Smooth muscle cell (in vitro differentiated cells): Measurements from ENCODE around the gene SRGAP1. TPM values are rescaled to one million over a fixed set of nuclear protein-coding genes. Genes with fewer than 3 reads are reported as not detected.

Source experiments
- DNase-seq: peaks from one replicate; lab custom pipeline; 2025; ENCODE audit not compliant: unreplicated experiment; lab: John Stamatoyannopoulos, UW
- H2AFZ ChIP-seq: fragments of 200-600 bp; sonication (generic); 2 replicates; pipeline ENCODE4 v1.6.0; 2016; ENCODE audit warnings: antibody characterized with exemption, low read depth, mild to moderate bottlenecking
- H3F3A ChIP-seq: fragments of 200-600 bp; sonication (generic); 2 replicates; pipeline ENCODE4 v1.6.0; 2017; ENCODE audit warnings: antibody characterized with exemption, low read depth
- H3K27ac ChIP-seq: fragments of 200-600 bp; sonication (generic); 2 replicates; pipeline ENCODE4 v1.5.1; 2016; ENCODE audit warnings: low read depth, mild to moderate bottlenecking
- H3K27me3 ChIP-seq: fragments of 200-600 bp; sonication (generic); 2 replicates; pipeline ENCODE4 v1.6.1; 2016; ENCODE audit warnings: low read depth, mild to moderate bottlenecking
- H3K36me3 ChIP-seq: fragments of 200-600 bp; sonication (generic); 2 replicates; pipeline ENCODE4 v1.5.1; 2016; ENCODE audit warnings: low read depth
- H3K4me1 ChIP-seq: fragments of 200-600 bp; sonication (generic); 2 replicates; pipeline ENCODE4 v1.5.1; 2016; ENCODE audit warnings: low read depth
- H3K4me2 ChIP-seq: fragments of 200-600 bp; sonication (generic); 2 replicates; pipeline ENCODE4 v1.6.0; 2016; ENCODE audit warnings: mild to moderate bottlenecking
- H3K4me3 ChIP-seq: fragments of 200-600 bp; sonication (generic); 2 replicates; pipeline ENCODE4 v1.5.1; 2016; ENCODE audit warnings: mild to moderate bottlenecking
- H3K79me2 ChIP-seq: fragments of 200-600 bp; sonication (generic); 2 replicates; pipeline ENCODE4 v1.6.0; 2016; ENCODE audit warnings: low read depth, mild to moderate bottlenecking
- H3K9ac ChIP-seq: fragments of 200-600 bp; sonication (generic); 2 replicates; pipeline ENCODE4 v1.6.0; 2016; ENCODE audit warnings: low read depth
- H3K9me3 ChIP-seq: fragments of 200-600 bp; sonication (generic); replicated peaks from 2 replicates; pipeline ENCODE4 v1.5.1; 2016; ENCODE audit warnings: low read depth
- H4K20me1 ChIP-seq: fragments of 200-600 bp; sonication (generic); 2 replicates; pipeline ENCODE4 v1.6.0; 2016; ENCODE audit warnings: low read depth
- WGBS: methylation state at CpG from one replicate; pipeline ENCODE4 v1.1.7; 2016; ENCODE audit warnings: low lambda C conversion rate; 5-methylcytosine and 5-hydroxymethylcytosine counted together
- polyA plus RNA-seq: library from polyadenylated mRNA; unstranded; fragments of >200 nt; fragmentation: Nextera tagmentation; extraction: Ambion mirVana; gene quantifications from 2 replicates; pipeline ENCODE4 v1.2.1, GENCODE V29; 2016
- total RNA-seq: library from RNA; depleted of rRNA; stranded (reverse); fragments of >200 nt; gene quantifications from 2 replicates; pipeline ENCODE4 v1.2.3, GENCODE V29; 2014
- TF ChIP-seq, protein P1 (sequence below): fragments of 200-600 bp; sonication (generic); IDR thresholded peaks from 2 replicates; pipeline ENCODE4 v1.5.1; 2017; ENCODE audit warnings: borderline replicate concordance, mild to moderate bottlenecking, antibody characterized with exemption; ENCODE audit not compliant: insufficient read depth, poor library complexity, severe bottlenecking

The SRGAP1 gene
- total and polyA plus RNA-seq, 2 experiments from 2014 or later = 4.0 to 5.9 TPM

DNA sequence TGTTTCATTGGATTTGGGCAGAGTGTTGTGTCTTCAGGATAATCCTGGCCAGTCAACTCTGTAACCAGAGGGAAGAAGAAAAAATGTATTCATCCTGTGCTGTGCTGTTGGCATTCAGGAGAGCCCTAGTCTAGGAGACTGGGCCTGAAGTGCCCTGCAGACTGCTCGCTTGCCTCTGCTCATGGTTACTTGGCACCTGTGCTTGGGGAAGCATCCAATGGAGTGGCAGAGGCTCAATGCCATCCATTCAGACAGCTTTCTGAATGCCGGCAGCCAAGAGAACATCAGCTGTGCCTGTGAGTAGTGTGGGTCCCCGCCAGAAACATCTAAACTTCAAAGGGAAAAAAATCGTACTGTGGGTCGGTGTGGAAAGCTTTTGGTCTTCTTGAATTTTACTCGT lies 124.2 kb downstream of the SRGAP1 start:
- H2AFZ ChIP-seq = no peak overlapping the region
- no peaks in the 10 kb centered on the region for H3K79me2 ChIP-seq
- TF ChIP-seq, protein P1, sequence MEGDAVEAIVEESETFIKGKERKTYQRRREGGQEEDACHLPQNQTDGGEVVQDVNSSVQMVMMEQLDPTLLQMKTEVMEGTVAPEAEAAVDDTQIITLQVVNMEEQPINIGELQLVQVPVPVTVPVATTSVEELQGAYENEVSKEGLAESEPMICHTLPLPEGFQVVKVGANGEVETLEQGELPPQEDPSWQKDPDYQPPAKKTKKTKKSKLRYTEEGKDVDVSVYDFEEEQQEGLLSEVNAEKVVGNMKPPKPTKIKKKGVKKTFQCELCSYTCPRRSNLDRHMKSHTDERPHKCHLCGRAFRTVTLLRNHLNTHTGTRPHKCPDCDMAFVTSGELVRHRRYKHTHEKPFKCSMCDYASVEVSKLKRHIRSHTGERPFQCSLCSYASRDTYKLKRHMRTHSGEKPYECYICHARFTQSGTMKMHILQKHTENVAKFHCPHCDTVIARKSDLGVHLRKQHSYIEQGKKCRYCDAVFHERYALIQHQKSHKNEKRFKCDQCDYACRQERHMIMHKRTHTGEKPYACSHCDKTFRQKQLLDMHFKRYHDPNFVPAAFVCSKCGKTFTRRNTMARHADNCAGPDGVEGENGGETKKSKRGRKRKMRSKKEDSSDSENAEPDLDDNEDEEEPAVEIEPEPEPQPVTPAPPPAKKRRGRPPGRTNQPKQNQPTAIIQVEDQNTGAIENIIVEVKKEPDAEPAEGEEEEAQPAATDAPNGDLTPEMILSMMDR = no peak
- 91% methylated on average over 6 of the region's 6 CpGs for WGBS
- DNase-seq = no peak
- H3K36me3 ChIP-seq = no peaks in the 10 kb centered on the region
- H3K27me3 ChIP-seq = no peaks in the 10 kb centered on the region
- H3K9me3 ChIP-seq = no peaks in the 10 kb centered on the region
- H3K27ac ChIP-seq = no peak overlapping the region
- H3K9ac ChIP-seq = no peak overlapping the region
- no peaks in the 10 kb centered on the region for H3F3A ChIP-seq
- peaks cover 8% of the 10 kb centered on the region for H3K4me1 ChIP-seq
- no peak overlapping the region for H3K4me2 ChIP-seq
- H3K4me3 ChIP-seq = no peak overlapping the region
- no peaks in the 10 kb centered on the region for H4K20me1 ChIP-seq

DNA sequence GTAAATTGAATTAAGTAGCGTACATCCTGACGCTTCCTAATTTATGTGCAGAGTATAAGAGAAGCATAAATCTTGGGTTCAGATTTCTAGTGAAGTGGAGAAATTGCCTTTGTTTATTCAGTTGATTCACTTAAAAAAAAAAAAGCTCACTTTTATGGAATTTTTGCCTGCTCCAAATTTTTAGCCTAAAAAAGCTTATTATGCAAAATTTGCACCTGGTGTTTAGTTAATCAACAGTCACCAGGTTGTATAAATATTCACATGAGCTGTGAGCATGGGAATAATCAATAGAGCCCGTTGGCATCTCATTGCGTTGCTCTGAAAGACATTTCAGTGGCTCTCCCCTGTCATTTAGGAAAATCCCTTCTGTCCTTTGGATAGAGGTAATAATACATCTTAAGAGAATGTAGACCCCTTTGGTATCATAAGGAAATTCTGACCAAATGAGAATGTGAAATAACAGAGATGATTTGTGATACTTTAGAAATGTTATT lies 132.4 kb downstream of the SRGAP1 start:
- Histone ChIP-seq H3K79me2 (no peaks in the 10 kb centered on the region), H2AFZ (no peak overlapping the region), H3K27me3 (no peaks in the 10 kb centered on the region), H3K9me3 (no peaks in the 10 kb centered on the region), H3K4me3 (no peak overlapping the region), H3K9ac (no peak overlapping the region), H3F3A (no peaks in the 10 kb centered on the region), H4K20me1 (peaks cover 7% of the 10 kb centered on the region), H3K36me3 (no peaks in the 10 kb centered on the region), H3K4me2 (no peak overlapping the region), H3K4me1 (no peaks in the 10 kb centered on the region), H3K27ac (no peak overlapping the region)
- DNase-seq = no peak
- 95% methylated on average over 4 of the region's 4 CpGs for WGBS
- TF ChIP-seq, protein P1 = no peak

DNA sequence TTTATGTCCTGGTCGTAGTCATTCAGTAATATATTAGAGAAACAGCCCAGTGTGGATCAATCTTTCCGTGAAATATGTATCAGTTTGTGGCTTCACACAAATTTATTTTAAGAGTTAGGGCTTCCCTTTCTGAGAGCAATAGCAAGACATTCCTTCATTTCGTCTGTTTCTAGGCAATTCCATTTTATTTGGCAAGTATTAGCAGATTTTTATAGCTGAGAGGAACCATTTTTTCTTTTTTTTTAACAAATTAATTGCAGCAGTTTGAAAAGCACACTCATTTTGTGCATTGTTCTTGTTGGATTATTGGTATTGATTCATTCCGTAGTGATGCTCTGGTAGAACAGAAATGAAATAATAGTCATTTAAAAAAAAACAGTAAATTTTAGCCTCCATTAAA lies 132.9 kb downstream of the SRGAP1 start:
- Histone ChIP-seq H4K20me1 (peaks cover 7% of the 10 kb centered on the region), H3K27me3 (no peaks in the 10 kb centered on the region), H3K9me3 (no peaks in the 10 kb centered on the region), H3K36me3 (no peaks in the 10 kb centered on the region), H2AFZ (no peak overlapping the region), H3K9ac (no peak overlapping the region), H3F3A (no peaks in the 10 kb centered on the region), H3K4me1 (no peaks in the 10 kb centered on the region), H3K4me3 (no peak overlapping the region), H3K4me2 (no peak overlapping the region), H3K27ac (no peak overlapping the region), H3K79me2 (no peaks in the 10 kb centered on the region)
- DNase-seq = no peak
- TF ChIP-seq, protein P1 = no peak
- 95% methylated on average over 4 of the region's 4 CpGs for WGBS

DNA sequence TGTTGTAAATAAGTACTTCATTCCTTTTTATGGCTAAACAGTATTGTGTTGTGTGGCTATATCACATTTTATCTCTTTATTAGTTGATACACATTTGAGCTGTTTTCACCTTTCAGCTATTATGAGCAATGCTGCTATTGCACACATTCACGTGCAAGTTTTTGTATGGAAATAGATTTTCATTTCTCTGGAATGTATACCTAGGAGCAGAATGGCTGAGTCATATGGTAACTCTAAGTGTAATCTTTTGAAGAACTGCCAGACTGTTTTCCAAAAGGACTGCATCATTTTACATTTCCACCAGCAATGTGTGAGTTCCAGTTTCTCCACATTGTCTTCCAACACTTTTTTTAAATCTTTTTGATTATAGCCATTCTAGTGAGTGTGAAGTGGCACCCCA lies 134.0 kb downstream of the SRGAP1 start:
- no peak overlapping the region for H2AFZ ChIP-seq
- no peaks in the 10 kb centered on the region for H3K4me1 ChIP-seq
- WGBS = 32% methylated on average over 1 of the region's 1 CpG
- no peaks in the 10 kb centered on the region for H3K27me3 ChIP-seq
- TF ChIP-seq, protein P1 = no peak
- H4K20me1 ChIP-seq = peaks cover 7% of the 10 kb centered on the region
- H3K36me3 ChIP-seq = no peaks in the 10 kb centered on the region
- no peaks in the 10 kb centered on the region for H3K79me2 ChIP-seq
- no peak overlapping the region for H3K9ac ChIP-seq
- no peak overlapping the region for H3K4me2 ChIP-seq
- H3K9me3 ChIP-seq = no peaks in the 10 kb centered on the region
- H3K27ac ChIP-seq = no peak overlapping the region
- H3K4me3 ChIP-seq = no peak overlapping the region
- no peaks in the 10 kb centered on the region for H3F3A ChIP-seq
- no peak for DNase-seq
